Lower leg skin (tissue), 4 donors: ENCODE results near the gene LYVE1. TPM values are rescaled to one million over a fixed set of nuclear protein-coding genes. Genes with fewer than 3 reads are reported as not detected.
A peak's percentile ranks its signal among the peaks of the same experiment; 100 is the strongest.

Experiments
- DNase-seq, 2 donors: peaks; one replicate each; pipeline ENCODE4 v3.0.0-alpha.2; 2019; ENCODE audit warnings: low spot score in 2 of 2
- H3K4me3 ChIP-seq: fragments of 200-600 bp; sonication (generic); 2 replicates; pipeline ENCODE4 v1.5.1; 2017; ENCODE audit warnings: mild to moderate bottlenecking, low read depth; ENCODE audit not compliant: poor library complexity, severe bottlenecking
- CTCF ChIP-seq, 3 donors: fragments of 450-650 bp; IDR thresholded peaks; one replicate each; pipeline ENCODE4 v1.5.1; 2016; ENCODE audit warnings: antibody characterized with exemption in 3 of 3, mild to moderate bottlenecking in 3 of 3, moderate library complexity in 2 of 3
- POLR2A ChIP-seq, 2 donors: fragments of 450-650 bp; IDR thresholded peaks; one replicate each; pipeline ENCODE4 v1.6.1; 2016 to 2017; ENCODE audit warnings: antibody characterized with exemption in 2 of 2, mild to moderate bottlenecking in 1 of 2, moderate library complexity in 1 of 2
- whole genome bisulfite sequencing, 2 donors: methylation state at CpG; one replicate each; pipeline ENCODE4 v1.1.5; 2018; 5-methylcytosine and 5-hydroxymethylcytosine counted together
- intact Hi-C: fragments of 100-400 bp; cut with DNase I; formaldehyde crosslinking; loops from one replicate; pipeline ENCODE4 v1.15.0; 2023; ENCODE audit warnings: low total_unique reads
- total RNA-seq, 4 donors: library from RNA; depleted of rRNA; stranded (reverse); fragments of >200 nt; gene quantifications; one replicate each; pipeline ENCODE4 v1.1.0, GENCODE V29; 2016

LYVE1 gene
- total RNA-seq, 4 donors from 2014 or later = 14.3 to 29.0 (median 20.6) TPM

- no peak overlapping the region for H3K4me3 ChIP-seq
- DNase-seq = no peak
- 92% methylated on average over 3 of the region's 3 CpGs for WGBS, 2 donors
- TF ChIP-seq POLR2A (IDR thresholded peaks at IDR 0.05) = no peak
- TF ChIP-seq CTCF (IDR thresholded peaks at IDR 0.05) = no peak
- intact Hi-C loops = no loop called here
Observed at GRCh38 chr11:10542776-10543175, 25.7 kb downstream of the LYVE1 start.

DNA sequence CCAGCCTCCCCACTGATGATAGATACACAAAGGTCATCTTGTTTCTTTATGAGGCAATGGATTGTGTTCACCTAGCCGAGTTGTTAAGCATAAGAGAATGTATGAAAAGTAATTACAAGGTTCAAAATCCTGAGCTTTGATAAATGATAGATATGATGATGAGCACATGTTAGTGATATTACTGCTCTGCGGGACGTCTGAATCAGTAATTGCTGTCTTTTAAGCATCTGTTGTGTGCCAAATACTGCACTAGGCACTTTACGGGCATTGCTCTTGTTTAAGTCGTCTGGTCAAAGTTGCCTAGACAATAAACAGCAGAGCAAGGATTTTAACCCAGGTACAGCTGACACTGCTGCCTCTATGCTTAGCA lies 26.9 kb downstream of the LYVE1 start:
- WGBS, 2 donors = 21 to 24% methylated on average over 5 of the region's 5 CpGs
- intact Hi-C loops = no loop called here
- no peak for DNase-seq
- H3K4me3 ChIP-seq = no peak overlapping the region
- TF ChIP-seq POLR2A (IDR thresholded peaks at IDR 0.05) = no peak
- no peak for TF ChIP-seq CTCF (IDR thresholded peaks at IDR 0.05)

GRCh38 chr11:10540915-10541560 lies 27.4 kb downstream of the LYVE1 start, which contains the start of gene RNF141:
Gene RNF141, minus strand, starts transcription at chr11:10541187. Its CDS starts 7,029 bp downstream, at chr11:10534158.
- intact Hi-C loops = no loop called here
- peak in 1 of 2 donors; percentile 64 for TF ChIP-seq POLR2A (IDR thresholded peaks at IDR 0.05)
- TF ChIP-seq CTCF (IDR thresholded peaks at IDR 0.05) = peak in 1 of 3 donors; percentile 77
- peak within 1 kb of the TSS; percentile 79 for H3K4me3 ChIP-seq
- 0 to 1% methylated on average over 25 to 37 of the region's 54 CpGs for WGBS, 2 donors
- peak; percentile 93 to 99 for DNase-seq

DNA sequence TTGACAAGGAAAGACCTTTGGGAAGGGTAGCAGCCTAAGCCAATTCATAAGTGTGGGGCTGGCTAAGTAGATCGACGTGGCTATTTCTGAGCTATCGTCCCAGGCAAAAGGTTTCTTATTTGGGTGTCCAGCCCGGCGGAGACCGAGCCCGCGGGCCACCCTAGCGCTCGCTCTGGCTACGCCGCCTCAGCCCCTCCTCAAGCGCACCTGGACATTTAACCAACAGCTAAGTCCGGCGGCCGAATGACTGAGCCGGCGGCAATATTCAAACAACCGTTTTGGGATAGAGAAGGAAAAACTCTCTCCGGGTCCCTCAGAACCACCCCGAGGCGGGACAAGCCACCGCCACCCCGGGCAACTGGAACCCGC lies 27.9 kb downstream of the LYVE1 start:
- TF ChIP-seq POLR2A (IDR thresholded peaks at IDR 0.05) = no peak
- TF ChIP-seq CTCF (IDR thresholded peaks at IDR 0.05) = no peak
- intact Hi-C loops = no loop called here
- WGBS, 2 donors = 0% methylated on average over 25 of the region's 25 CpGs
- DNase-seq = peak in 1 of 2 donors; percentile 90
- H3K4me3 ChIP-seq = peak overlapping the region; percentile 79

DNA sequence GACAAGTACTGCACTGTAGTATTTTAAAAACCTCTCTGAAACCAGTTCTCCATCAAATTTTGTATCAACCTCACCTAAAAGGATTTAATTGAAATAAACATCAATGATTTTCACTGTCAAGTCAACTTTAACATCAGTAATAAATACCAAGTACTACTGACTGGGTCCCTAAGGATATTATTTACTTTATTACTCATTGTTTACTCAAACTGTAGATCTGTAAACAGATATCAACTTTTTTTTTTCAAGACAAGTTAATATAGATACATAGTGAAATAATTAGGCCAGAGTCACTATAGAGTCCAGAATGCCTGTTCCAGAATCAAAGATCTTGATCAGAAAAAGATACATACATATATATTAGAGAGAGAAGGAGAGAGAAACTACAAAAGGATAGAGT lies 29.1 kb downstream of the LYVE1 start:
- TF ChIP-seq CTCF (IDR thresholded peaks at IDR 0.05) (no peak), POLR2A (IDR thresholded peaks at IDR 0.05) (no peak)
- DNase-seq = no peak
- H3K4me3 ChIP-seq = no peak overlapping the region
- intact Hi-C loops = no loop called here

GRCh38 chr11:10538924-10539323 lies 29.5 kb downstream of the LYVE1 start:
- 44 to 46% methylated on average over 1 of the region's 1 CpG for WGBS, 2 donors
- intact Hi-C loops = no loop called here
- no peak overlapping the region for H3K4me3 ChIP-seq
- DNase-seq = no peak
- no peak for TF ChIP-seq CTCF (IDR thresholded peaks at IDR 0.05)
- TF ChIP-seq POLR2A (IDR thresholded peaks at IDR 0.05) = no peak
